CD4-positive, alpha-beta T cell treated with Interleukin-15 for 4 hours (primary cell): ENCODE results near the gene AJM1.
"Not testable (repeated sequence)": the region's sequence is repeated elsewhere in the genome, so short reads cannot be mapped to it uniquely, and the experiment has no call there.

Experiments
- DNase-seq: peaks from one replicate; pipeline ENCODE4 v3.0.0-alpha.2; 2020; ENCODE audit warnings: low spot score

AJM1 gene

GRCh38 chr9:136856541-136857141, 14.4 kb downstream of the AJM1 start:
- no peak for DNase-seq

- no peak for DNase-seq
Measured at GRCh38 chr9:136857166-136857565, 14.9 kb downstream of the AJM1 start.

- DNase-seq = no peak
Measured at GRCh38 chr9:136857581-136858412, 15.5 kb downstream of the AJM1 start.

- no peak for DNase-seq
Measured at GRCh38 chr9:136858452-136858843, 16.2 kb downstream of the AJM1 start.

GRCh38 chr9:136858844-136859757, 16.8 kb downstream of the AJM1 start:
- no peak for DNase-seq

- DNase-seq = no peak
Measured at GRCh38 chr9:136860529-136860928, 18.3 kb downstream of the AJM1 start.

GRCh38 chr9:136860933-136861873, 18.9 kb downstream of the AJM1 start:
- no peak for DNase-seq

GRCh38 chr9:136861874-136862457, 19.7 kb downstream of the AJM1 start:
- DNase-seq = no peak

GRCh38 chr9:136862849-136863622, 20.8 kb downstream of the AJM1 start:
- DNase-seq = no peak

GRCh38 chr9:136863623-136864273, 21.5 kb downstream of the AJM1 start:
- no peak for DNase-seq

- DNase-seq = no peak
Measured at GRCh38 chr9:136865041-136865767, 22.9 kb downstream of the AJM1 start.

GRCh38 chr9:136865768-136866103, 23.5 kb downstream of the AJM1 start:
- no peak for DNase-seq

GRCh38 chr9:136866898-136867421, 24.7 kb downstream of the AJM1 start:
- DNase-seq = not testable (repeated sequence)

- no peak for DNase-seq
Measured at GRCh38 chr9:136867480-136867879, 25.2 kb downstream of the AJM1 start.

GRCh38 chr9:136867917-136868316, 25.6 kb downstream of the AJM1 start:
- DNase-seq = no peak

GRCh38 chr9:136868644-136869043, 26.4 kb downstream of the AJM1 start:
- no peak for DNase-seq

- DNase-seq = not testable (repeated sequence)
Measured at GRCh38 chr9:136869611-136870010, 27.3 kb downstream of the AJM1 start.

GRCh38 chr9:136875155-136875554, 32.9 kb downstream of the AJM1 start:
- DNase-seq = no peak

GRCh38 chr9:136876476-136876875, 34.2 kb downstream of the AJM1 start:
- no peak for DNase-seq
